HG02571 (cell line): ENCODE data around the gene PAK4.

Source experiments
- ATAC-seq: cut with Tn5 transposase; IDR thresholded peaks from one replicate; pipeline ENCODE4 v1.9.1; 2021; ENCODE audit warnings: mild to moderate bottlenecking, moderate library complexity; ENCODE audit not compliant: unreplicated experiment

The PAK4 gene

DNA sequence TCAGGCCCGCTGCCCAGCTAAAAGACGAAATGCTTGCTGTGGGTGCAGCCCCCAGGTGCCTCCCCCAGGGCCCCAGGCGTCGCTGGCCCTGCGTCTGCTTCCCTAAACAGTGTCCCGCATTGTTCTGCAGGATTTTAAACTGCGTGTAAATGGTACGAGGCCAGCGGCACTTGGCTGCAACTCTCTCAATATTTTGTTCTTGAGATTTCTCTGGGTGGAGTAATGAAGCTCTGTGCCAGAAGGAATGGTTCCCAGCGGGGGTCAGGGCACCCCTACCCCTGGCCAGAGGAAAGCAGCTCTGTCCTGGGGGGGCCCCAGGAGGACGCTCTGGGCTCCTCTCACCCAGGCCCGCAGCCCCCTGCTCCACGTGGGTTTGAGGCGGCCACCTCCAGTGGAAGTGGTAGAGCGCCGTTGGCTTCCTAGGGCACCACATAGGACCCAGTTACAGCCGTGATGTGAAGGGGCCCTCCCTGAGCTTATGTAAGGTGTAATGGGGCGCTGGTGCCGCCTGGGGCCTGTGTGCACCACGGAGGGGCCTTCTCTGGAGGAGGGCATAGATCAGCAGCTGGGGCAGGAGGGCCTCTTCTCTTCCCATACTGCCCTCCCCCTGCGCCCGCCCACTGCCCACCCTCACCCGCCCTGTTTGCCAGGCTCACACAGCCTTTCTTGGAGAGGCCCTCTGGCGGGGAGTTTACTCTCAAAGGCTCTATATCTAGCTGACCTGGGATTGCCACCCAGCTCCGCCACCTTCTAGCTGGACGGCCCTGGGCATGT lies 19.8 kb downstream of the PAK4 start:
- no peak for ATAC-seq

DNA sequence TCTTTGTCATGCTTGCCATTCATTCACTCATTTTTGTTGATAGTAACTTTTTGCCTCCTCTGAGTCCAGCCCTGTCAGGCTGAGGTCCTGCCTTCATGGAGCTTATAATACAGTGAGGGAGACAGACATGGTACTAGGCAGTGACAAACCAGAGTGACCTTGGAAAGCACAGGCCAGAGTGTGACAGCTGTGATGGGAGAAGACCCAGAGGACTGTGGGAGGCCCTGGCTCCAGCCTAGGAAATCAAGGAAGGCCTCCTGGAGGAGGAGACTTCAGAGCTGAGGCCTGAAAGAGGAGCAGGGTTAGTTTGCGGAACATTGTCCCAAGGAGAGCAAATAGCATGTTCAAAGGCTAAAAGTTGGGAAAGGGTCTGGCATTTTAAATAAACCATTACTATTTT lies 20.5 kb downstream of the PAK4 start:
- ATAC-seq = no peak

DNA sequence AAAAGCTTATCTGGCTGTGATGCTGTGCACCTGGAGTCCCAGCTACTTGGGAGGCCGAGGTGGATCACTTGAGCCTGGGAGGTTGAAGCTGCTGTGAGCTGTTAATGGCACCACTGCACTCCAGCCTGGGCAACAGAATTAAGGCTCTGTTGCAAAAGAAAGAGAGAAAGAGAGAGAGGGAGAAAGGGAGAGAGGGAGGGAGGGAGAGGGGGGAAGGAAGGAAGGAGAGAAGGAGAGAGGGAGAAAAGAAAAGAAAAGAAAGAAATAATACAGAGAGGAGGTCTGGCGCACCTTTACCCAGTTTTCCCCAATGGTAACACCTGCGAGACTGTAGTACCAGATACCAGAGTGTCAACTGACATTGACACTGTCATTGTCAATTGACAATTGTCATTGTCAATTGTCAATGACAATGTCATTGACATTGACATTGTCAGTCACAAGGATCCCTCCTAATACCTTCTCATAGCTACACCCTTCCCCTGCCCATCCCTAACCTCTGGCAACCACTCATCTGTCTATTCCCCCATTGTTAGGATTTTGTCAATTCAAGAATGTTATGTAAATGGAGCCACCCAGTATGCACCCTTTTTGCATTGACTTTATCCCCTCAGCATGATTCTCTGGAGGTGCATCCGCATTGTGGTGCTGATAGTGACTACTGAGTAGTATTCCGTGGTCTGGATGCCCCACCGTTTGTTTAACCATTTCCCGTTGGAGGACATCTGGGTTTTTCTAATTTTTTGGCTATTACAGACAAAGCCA lies 21.3 kb downstream of the PAK4 start:
- ATAC-seq = no peak

DNA sequence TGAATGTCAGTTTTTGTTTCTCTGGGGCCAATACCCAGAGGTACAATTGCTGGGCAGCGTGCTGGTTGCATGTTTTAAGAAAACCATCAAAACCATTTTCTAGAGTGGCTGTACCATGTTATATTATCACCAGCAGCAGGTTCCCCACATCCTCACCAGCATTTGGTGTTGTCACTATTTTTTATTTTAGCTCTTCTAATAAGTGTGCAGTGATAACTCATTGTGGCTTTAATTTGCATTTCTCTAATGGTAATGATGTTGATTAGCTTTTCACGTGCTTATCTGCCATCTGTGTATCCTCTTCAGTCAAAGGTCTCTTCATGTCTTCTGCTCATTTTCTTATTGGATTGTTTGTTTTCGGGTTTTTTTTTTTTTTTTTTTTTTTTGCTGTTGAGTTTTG lies 21.9 kb downstream of the PAK4 start:
- no peak for ATAC-seq

DNA sequence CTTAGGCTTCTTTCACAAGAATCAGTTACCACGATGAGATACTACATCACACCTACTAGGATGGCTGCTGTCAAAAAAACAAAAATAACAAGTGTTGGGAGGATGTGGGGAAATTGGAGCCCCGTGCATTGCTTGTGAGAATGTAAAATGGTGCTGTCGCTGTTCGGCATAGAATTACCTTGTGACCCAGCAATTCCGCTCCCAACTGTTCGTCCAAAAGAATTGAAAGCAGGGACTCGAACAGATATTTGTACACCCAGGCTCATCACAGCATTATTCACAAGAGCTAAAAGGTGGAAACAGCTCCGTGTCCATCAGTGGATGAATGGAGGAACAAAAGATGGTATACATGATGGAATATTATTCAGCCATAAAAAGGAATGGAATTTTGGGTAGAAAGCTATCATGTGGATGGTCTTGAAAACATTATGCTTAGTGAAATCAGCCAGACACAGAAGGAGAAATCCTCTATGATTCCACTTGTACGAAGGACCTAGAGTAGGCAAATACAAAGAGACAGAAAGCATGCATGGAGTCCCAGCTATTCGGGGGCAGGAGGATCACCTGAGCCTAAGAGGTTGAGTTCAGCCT lies 23.4 kb downstream of the PAK4 start:
- no peak for ATAC-seq

DNA sequence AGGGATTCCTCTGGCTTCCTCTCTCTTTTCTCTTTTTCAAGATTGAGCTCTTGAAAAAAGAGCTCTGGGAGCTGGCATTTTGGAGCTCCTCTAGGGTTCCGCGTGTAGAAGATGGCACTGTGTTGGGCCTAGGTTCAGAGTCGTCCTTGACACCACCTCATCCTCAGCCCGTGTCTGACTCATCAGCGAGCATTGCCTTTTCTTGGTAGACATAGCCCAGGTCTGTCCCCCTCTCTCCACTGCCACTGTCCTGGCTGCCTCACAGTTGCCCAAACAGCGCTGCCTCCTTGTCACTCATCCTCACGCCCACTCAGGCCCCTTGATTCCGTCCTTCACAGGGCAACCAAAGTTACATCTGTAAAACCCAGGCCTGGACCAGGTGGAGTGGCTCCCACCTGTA lies 24.6 kb downstream of the PAK4 start:
- no peak for ATAC-seq

DNA sequence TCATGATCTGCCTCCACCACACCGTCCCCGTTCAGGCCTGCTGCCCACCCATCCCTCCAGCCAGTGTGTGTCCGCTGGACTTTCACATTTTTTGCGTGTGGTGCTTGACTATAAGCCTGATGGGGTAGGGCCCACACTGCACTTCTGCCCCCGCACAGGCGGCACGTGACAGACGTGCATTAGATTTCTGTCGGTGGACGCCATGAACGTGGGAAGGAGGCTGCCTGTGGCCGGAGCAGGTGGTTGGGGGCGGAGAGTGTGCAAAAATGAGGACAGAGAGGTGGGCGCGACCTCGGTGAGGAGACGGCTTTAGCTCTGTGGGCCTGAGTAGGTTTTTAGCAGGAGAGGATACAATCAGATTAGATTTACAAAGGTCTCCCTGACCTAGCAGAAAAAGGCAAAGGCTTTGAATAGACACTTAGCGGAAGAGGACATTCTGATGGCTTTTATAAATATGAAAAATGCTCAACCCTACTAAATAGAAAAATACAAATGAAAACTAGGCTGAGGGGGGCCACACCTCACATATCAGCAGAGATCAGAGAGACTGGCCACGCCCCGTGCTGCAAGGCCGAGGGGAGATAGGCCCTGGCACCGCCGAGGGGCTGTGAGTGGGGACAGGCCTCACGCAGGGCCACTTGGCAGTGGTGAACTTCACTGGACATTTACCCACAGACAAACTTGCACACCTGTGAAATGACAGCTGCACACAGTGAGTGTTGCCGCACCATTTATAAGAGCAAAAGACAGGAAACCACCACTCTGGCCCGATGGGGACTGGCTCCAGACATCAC lies 25.4 kb downstream of the PAK4 start:
- ATAC-seq = no peak

DNA sequence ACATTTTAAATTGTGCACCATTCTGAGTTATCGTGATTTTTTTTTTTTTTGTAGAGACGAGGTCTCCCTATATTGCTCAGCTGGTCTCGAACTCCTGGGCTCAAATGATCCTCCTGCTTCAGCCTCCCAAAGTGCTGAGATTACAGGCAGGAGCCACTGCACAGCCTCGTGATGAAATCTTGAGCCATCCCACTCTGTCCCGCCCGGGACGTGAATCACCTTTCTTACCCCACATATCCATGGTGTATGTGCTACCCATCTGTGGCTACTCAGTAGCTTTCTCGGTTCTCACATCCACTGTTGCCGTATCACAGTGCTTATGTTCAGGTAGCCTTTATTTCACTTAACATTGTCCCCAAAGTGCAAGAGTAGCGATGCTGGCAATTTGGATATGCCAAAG lies 26.5 kb downstream of the PAK4 start:
- no peak for ATAC-seq

DNA sequence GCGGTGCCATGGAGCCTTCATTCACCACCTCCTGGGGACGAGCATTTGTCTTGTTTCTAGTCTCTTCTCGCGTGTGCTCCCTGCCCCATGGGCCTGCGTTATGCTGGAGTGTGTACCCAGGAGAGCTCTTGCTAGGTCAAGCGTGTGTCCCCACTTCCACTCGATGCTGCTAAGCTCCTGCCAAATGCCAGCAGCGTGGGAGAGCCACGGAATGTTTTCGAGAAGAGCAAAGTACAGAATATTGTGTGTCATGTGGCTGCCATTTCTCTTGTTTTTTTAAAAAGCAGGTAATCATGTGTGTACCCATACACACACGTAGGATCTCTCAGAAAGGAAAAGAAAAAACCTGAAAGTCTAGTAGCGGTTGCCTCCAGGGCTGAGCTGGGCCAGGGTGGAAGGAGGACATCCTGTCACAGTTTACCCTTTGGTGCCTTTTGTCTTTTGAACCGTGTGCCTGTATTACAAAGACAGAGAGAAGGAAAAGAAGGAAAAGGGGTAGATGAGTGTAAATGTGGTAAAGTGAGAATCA lies 28.6 kb downstream of the PAK4 start:
- no peak for ATAC-seq

DNA sequence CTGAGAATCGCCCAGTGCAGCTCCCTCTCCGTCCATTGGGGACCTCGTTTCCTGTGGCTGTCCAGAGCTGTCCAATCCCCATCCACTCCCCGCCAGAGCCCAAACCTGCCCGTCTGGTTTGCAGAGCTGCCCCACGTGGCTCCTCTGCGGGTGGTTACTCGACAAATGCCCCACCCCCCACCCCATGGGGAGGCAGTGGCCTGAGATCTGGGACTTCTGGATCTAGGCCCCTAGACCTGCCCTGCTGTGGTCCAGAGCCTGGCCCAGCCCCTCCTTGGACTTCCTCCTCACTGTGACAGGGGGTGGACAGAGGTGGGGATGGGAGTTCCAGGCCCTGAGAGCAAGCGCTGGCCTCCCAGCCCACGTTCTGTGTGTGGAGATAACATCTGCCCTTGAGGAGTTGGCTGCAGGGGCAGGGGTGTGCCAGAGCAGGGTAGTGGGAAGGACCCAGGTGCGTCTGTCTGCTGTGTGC lies 29.1 kb downstream of the PAK4 start:
- no peak for ATAC-seq

DNA sequence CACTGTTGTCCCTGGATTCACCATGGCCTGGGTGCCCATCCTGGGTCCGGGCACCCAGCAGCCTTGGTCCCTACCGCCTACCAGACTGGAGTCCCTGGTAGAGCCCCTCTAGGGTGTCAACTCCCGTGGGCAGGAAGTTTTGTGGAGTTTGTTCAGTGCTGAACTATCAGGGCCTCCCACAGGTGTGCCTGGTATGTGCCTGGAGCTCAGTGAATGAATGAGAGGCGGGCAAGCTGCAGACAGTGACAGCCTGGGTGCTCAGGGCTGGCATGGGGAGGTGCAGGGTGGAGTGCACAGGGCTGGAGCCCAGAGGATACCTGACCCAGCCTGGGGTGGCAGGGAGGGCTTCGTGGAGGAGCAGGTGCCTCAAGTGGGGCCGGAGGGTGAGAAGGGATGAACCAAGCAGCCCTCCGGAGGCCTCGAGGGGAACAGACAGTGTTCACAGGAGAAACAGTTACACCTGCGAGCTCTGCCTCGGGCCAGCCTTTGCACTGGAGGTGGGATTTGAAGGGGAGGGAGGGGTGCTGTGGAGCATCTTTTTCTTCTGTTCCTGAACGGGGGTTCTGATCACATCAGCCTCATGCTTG lies 29.6 kb downstream of the PAK4 start:
- no peak for ATAC-seq

DNA sequence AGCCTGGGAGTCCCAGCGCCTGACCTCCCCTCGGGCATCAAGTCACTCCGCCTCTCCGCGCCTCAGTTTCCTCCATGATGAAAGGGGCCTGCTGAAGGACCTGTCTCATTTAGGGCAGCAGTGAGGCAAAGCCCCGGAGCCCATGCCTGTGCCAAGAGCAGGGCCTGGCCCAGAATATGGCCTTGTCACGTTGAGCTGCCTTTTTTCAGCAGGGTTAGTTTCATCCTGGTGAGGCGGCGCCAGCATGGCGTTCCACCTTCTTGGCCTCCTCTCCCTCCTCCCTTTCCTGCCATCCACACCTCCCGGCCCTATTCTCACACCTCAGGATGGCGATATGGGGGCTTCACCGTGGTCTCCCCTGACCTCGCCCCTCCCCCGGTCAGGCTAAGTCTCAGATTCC lies 30.2 kb downstream of the PAK4 start:
- ATAC-seq = no peak

DNA sequence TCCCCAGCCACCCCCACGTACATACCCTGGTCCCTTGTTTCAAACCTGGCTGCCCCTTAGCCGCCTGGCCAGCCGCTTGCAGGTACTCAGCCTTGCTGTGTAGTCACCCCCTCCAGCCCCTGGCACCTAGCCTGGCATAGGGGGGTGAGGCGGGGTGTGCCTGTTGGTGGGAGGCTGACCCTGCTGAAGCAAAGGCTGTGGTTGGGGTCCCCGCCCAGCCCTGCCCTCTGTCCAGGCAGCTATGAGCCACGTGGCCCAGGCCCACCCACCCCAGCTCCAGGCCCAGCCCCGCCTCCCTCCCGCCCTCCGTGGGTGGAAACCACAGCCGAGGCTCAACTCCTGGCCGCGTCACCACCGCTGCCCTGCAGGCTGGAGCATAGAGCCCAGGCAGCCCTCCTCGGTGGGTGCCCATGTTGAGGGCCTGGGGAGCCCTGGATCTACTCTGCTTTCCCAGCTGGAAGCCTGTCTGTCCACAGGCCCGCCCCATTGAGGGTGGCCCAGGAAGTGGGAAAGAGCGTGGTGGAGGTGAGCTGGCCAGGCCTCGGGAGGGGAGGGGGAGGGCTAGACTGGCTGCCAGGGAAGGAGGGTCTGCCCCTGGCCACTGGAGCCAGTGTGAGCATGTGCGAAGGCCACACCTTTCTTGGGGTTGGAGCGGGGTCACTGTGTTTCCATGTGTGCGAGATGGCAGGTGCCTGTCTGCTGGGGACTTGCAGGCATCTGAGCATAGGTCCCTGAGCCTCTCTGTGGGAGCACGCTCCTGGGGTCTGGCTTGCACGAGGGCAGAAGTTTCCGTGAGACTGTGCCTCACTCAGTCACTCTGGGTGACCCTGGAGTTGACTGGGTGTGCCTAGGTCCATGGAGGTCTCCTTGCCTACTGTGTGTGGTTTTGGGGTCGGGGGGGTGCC lies 31.0 kb downstream of the PAK4 start:
- ATAC-seq = no peak

DNA sequence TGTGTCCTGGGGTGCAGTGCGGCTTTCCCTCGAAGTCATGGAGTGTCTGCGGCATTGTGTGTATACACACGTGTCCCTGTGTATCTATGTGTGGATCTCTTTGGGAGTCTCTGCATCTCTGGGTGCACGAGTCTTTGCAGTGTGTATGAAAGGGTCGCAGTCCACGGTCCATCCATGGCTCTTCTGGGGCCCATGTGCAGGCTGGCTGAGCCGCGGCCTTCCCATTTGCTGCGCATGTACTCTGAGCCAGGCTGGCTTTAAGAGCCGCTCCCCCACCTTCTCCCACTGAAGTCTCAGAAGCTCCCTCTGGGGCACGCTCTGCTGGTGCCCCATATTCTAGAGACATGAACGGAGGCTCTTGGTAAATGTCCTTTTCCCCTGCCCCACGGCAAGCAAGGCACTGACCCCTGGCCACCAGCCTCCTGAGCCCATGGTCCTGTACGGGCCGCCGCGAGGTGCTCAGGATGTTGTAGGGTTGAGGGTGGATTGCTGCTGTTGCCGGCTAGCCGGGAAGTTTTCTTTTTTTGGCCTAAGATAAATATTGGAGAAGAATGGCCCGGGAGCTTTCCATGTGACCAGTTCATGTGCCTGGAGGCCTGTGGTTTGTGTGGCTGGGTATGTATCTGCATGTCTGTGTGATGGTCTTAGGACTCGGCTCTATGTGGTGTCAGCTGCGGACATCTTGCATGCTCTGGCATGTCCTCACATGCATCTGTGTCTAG lies 31.9 kb downstream of the PAK4 start:
- no peak for ATAC-seq

DNA sequence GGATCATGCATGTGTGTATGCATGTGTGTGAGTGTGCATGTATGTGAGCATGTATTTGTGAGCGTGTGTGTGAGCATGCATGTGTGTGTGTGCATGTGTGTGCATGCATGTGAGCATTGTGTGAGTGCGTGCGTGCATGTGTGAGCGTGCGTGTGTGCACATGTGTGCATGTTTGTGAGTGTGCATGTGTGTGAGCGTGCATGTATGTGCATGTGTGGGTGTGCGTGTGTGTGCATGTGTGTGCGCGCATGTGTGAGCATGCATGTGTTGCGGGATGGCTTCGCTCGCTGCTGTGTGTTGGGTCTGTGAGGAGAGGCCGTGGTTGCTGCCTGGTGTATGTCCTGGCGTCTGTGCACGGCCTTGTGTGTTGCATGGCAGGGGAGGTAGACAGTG lies 32.4 kb downstream of the PAK4 start:
- no peak for ATAC-seq

DNA sequence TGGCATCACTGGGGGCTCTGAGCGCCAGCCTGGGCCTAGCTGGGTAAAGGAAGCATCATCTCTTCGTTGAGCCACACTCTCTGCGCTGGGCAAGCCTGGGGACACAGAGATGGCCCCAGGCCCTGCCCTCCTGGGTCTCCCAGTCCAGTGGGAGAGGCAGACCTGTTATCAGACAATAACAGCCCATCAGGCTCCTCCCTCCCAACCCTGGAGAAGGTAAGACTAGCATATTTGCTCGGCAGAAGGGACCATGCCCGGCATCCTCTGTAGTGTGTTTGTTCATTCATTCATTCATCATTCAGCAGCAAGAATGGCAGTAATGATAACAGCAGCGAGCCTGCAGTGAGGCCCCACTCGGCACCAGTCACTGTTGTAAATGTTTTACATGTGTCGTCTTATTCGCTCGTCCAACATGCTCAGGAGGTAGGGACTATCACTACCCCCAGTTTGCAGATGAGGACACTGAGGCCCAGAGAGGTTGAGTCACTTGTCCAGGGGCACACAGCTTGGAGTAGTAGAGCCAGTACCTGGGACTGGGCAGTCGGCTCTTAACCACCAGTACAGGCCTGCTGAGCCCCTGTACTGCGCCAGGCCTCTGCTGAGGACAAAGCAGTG lies 33.2 kb downstream of the PAK4 start:
- ATAC-seq = no peak

DNA sequence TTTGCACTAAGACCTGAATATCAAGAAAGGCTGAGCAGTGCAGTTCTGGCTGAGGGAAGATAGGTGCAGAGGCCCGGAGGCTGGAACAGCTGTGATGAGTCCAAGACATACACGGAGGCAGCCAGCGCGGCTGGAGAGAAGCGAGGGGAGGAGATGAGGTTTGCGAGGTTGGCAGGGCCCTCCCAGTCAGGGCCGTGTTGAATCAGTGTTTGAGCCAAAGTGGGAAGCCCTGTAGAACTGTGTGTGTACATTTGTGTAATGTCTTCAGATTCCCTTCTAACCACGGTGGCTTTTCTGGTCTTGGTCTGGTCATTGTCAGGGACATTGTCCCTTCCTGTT lies 34.9 kb downstream of the PAK4 start:
- no peak for ATAC-seq

DNA sequence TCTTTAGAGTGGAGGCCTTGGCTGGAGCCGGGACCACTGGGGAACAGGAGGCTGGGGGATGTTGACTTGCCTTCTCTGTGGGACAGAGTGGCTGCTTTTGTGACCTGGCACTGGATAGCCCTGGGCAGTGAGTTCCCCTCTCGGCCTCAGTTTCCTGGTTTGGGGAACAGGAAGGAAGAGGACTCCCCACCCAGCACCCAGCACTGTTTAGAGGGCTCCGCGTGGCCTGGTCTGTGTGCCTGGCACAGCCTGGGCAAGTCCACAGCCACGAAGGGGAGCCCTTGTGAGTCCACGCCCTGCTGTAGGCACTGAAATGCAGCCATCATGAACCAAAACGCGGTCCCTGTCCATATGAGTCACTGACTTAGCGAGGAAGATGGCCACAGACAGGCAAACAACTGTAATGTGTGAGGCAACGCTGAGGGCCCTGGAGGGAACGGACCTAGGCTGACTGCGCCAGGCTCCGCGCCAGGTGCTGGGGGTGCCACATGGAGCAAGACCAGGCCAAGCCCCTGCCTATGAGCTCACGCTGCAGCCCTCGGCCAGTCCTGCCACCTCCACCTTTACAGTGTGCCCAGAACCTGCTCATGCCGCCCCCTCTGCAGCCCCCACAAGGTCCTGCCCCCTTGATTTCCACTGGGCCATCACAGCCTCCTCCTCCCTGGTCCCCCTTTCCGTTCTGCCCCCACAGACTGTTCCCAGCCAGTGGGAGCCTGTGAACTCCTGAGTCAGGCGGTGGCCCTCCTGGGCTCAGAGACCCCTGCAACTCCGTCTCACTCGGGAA lies 35.5 kb downstream of the PAK4 start:
- ATAC-seq = no peak
